K562 (cell line): ENCODE measurements around the gene VPS26A. TPM values are rescaled to one million over a fixed set of nuclear protein-coding genes. Genes with fewer than 3 reads are reported as not detected.

Source experiments
- DACH1 ChIP-seq: fragments of 450-650 bp; IDR thresholded peaks from 2 replicates; pipeline ENCODE4 v1.6.1; 2018; ENCODE audit not compliant: partially characterized antibody
- ETV1 ChIP-seq: fragments of 450-650 bp; conservative IDR thresholded peaks from 2 replicates; pipeline ENCODE4 v1.6.1; 2016; ENCODE audit warnings: missing genetic modification characterization, control low read depth, low read depth, missing compliant biosample characterization
- NFYB ChIP-seq: IDR thresholded peaks from 2 replicates; pipeline ENCODE4 v1.6.1; 2011; ENCODE audit warnings: mild to moderate bottlenecking, moderate library complexity; ENCODE audit not compliant: insufficient read length; ENCODE audit errors: extremely low read depth
- POLR2B ChIP-seq: fragments of 450-650 bp; IDR thresholded peaks from 2 replicates; pipeline ENCODE4 v1.6.1; 2018; ENCODE audit warnings: low read depth; ENCODE audit not compliant: partially characterized antibody
- RCOR1 ChIP-seq, 2 experiments: IDR thresholded peaks; 2 replicates each; pipeline ENCODE4 v1.6.1; 2012; ENCODE audit warnings: low read depth in 2 of 2, low read length in 2 of 2, borderline replicate concordance in 1 of 2, improper control_type of control experiment in 1 of 2
- TAF9B ChIP-seq: fragments of 450-650 bp; IDR thresholded peaks from 2 replicates; pipeline ENCODE4 v1.6.1; 2018; ENCODE audit warnings: mild to moderate bottlenecking; ENCODE audit not compliant: partially characterized antibody
- ZNF175 ChIP-seq: fragments of 200-800 bp; sonication (Bioruptor generic); IDR thresholded peaks from 2 replicates; pipeline ENCODE4 v1.6.1; 2016; ENCODE audit warnings: low read depth, mild to moderate bottlenecking, missing genetic modification characterization, missing compliant biosample characterization
- polyA plus RNA-seq, 8 experiments: library from polyadenylated mRNA; depleted of rRNA in 4 of 8; stranded (reverse) in 5 of 8; unstranded in 3 of 8; fragments of >200 nt; fragmentation: Nextera tagmentation in 2 of 8; fragmentation: Illumina TruSeq in 1 of 8; extraction: Ambion mirVana in 2 of 8; extraction: Trizol in 1 of 8; gene quantifications; 2 replicates each; pipeline versions ENCODE4 v1.2.1 to v1.2.3, GENCODE V29; 2011 to 2014; ENCODE audit warnings: inconsistent platforms in 1 of 8, missing spikeins in 1 of 8
- total RNA-seq, 7 experiments: library from RNA; depleted of rRNA in 6 of 7; stranded (reverse); fragments of >200 nt in 6 of 7; fragmentation: Illumina TruSeq in 2 of 7; extraction: Trizol in 2 of 7; gene quantifications; 2 replicates each; pipeline versions ENCODE4 v1.2.1 to v1.2.3, GENCODE V29; 2011 to 2021; ENCODE audit warnings: low replicate concordance in 1 of 7
- TF ChIP-seq, protein P1 (sequence below): fragments of 450-650 bp; IDR thresholded peaks from 2 replicates; pipeline ENCODE4 v1.6.1; 2018; ENCODE audit not compliant: partially characterized antibody
- TF ChIP-seq, protein P2 (sequence below), 2 experiments: fragments of 450-650 bp; IDR thresholded peaks; 2 replicates each; pipeline ENCODE4 v1.6.1; 2016

VPS26A gene
- total and polyA plus RNA-seq, 9 of the 15 experiments (the other 6 are each of a cell fraction or from before 2014, with no cell fraction given) = 47.1 to 137 (median 69.3) TPM

DNA sequence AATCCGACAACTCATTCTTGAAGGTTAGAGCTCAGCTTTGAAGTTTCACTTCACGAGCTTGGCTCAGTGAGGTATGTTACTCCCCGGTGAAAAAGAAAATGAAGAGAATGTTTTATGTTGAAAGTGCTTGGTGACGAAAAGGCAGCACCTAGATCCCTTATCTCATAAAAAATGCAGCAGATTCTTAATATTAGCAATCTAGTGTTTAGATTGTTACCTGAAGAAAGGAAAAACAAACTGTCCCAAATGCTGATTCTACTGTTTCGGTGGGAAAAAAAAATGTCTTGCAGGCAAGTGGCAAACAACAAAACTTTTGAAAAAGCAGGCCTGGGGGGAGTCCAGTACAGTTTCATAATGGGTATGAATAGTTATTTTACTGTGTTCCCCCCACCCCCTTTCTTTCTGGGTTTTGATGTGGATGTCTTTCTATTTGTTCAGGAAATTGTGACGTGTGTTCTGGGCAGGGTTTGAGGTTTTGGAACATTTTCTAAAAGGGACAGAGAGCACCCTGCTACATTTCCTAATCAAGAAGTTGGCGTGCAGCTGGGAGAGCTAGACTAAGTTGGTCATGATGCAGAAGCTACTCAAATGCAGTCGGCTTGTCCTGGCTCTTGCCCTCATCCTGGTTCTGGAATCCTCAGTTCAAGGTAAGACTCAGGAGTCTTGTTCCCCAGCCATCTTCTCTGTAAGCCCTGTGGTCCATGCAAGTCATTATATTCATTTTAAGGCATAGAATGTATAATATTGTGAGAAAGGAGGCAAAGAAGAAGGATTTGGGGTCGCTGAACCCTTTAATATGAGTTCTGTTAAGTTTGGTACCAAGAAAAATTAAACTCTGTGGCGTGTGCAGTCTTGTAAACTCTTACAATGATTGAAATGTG lies 36.1 kb upstream of the VPS26A start, which contains the start of gene SRGN (continued):
- TF ChIP-seq, protein P1, sequence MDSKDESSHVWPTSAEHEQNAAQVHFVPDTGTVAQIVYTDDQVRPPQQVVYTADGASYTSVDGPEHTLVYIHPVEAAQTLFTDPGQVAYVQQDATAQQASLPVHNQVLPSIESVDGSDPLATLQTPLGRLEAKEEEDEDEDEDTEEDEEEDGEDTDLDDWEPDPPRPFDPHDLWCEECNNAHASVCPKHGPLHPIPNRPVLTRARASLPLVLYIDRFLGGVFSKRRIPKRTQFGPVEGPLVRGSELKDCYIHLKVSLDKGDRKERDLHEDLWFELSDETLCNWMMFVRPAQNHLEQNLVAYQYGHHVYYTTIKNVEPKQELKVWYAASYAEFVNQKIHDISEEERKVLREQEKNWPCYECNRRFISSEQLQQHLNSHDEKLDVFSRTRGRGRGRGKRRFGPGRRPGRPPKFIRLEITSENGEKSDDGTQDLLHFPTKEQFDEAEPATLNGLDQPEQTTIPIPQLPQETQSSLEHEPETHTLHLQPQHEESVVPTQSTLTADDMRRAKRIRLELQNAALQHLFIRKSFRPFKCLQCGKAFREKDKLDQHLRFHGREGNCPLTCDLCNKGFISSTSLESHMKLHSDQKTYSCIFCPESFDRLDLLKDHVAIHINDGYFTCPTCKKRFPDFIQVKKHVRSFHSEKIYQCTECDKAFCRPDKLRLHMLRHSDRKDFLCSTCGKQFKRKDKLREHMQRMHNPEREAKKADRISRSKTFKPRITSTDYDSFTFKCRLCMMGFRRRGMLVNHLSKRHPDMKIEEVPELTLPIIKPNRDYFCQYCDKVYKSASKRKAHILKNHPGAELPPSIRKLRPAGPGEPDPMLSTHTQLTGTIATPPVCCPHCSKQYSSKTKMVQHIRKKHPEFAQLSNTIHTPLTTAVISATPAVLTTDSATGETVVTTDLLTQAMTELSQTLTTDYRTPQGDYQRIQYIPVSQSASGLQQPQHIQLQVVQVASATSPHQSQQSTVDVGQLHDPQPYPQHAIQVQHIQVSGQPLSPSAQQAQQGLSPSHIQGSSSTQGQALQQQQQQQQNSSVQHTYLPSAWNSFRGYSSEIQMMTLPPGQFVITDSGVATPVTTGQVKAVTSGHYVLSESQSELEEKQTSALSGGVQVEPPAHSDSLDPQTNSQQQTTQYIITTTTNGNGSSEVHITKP = peak; percentile 77
- TF ChIP-seq, protein P2, sequence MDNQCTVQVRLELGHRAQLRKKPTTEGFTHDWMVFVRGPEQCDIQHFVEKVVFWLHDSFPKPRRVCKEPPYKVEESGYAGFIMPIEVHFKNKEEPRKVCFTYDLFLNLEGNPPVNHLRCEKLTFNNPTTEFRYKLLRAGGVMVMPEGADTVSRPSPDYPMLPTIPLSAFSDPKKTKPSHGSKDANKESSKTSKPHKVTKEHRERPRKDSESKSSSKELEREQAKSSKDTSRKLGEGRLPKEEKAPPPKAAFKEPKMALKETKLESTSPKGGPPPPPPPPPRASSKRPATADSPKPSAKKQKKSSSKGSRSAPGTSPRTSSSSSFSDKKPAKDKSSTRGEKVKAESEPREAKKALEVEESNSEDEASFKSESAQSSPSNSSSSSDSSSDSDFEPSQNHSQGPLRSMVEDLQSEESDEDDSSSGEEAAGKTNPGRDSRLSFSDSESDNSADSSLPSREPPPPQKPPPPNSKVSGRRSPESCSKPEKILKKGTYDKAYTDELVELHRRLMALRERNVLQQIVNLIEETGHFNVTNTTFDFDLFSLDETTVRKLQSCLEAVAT (IDR thresholded peaks at IDR 0.05) = peak in 1 of 2 experiments; percentile 55
- TF ChIP-seq POLR2B = peak; percentile 95
- peak; percentile 71 for TF ChIP-seq TAF9B
- peak; percentile 7 for TF ChIP-seq NFYB
- TF ChIP-seq RCOR1 (IDR thresholded peaks at IDR 0.05; ENCODE audit: borderline replicate concordance in 1 of 2, low read depth in 2 of 2, low read length in 2 of 2) = 0 out of 4 replicates have a peak, but pooled peaks of 1 of the 2 experiments have one; percentile 18
- TF ChIP-seq ETV1 = no peak
- TF ChIP-seq DACH1 = peak; percentile 25
- 0 out of 2 replicates have a peak, but pooled peaks have one; percentile 40 for TF ChIP-seq ZNF175
- TF ChIP-seq, all 486 proteins: peak for 84
